Measurements from ENCODE around the gene SLC9A9.

DNA sequence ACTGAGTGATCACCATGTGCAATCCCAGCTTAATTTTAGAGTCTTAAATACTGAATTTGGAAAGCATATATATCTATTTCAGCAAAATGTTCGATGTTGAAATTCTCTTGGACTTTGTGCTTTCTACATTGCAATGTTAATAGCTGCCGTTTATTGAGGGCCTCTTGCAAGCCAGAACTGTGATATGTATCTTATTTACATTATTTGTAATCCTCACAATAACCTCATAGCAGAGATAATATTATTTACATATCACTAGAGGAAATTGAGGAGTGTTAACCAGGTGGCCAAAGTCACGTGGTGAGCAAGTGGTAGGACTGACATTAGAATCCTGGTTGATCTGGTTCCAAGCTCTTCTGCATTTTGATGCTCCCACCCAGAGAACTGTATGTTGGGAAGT, 254.1 kb downstream of the SLC9A9 start:
- TF ChIP-seq EZH2 (IDR thresholded peaks at IDR 0.05; ENCODE audit: low read length, missing control alignments), result no peak
- TF ChIP-seq, protein P1, sequence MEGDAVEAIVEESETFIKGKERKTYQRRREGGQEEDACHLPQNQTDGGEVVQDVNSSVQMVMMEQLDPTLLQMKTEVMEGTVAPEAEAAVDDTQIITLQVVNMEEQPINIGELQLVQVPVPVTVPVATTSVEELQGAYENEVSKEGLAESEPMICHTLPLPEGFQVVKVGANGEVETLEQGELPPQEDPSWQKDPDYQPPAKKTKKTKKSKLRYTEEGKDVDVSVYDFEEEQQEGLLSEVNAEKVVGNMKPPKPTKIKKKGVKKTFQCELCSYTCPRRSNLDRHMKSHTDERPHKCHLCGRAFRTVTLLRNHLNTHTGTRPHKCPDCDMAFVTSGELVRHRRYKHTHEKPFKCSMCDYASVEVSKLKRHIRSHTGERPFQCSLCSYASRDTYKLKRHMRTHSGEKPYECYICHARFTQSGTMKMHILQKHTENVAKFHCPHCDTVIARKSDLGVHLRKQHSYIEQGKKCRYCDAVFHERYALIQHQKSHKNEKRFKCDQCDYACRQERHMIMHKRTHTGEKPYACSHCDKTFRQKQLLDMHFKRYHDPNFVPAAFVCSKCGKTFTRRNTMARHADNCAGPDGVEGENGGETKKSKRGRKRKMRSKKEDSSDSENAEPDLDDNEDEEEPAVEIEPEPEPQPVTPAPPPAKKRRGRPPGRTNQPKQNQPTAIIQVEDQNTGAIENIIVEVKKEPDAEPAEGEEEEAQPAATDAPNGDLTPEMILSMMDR (conservative IDR thresholded peaks at IDR 0.05 in 1 of 2, IDR thresholded peaks at IDR 0.05 in 1 of 2; ENCODE audit: low read depth in 1 of 2, low read length in 2 of 2), result no peak

All from fibroblast of lung (primary cell).